ENCODE results near the gene FGF1.

The FGF1 gene

GRCh38 chr5:142549834-142550233 lies 136.1 kb downstream of the FGF1 start:
- Histone ChIP-seq H3K9ac (ENCODE audit: low read length) (no peak overlapping the region), H3K4me3 (ENCODE audit: low read length) (no peak overlapping the region), H3K9me3 (ENCODE audit: control insufficient read depth, low read length) (no peaks in the 10 kb centered on the region), H3K27me3 (ENCODE audit: control insufficient read depth, insufficient read depth, low read length) (no peaks in the 10 kb centered on the region), H3K4me1 (ENCODE audit: control insufficient read depth, insufficient read depth, low read length) (peaks cover 10% of the 10 kb centered on the region), H3K36me3 (ENCODE audit: control insufficient read depth, insufficient read depth, low read length) (no peaks in the 10 kb centered on the region)

GRCh38 chr5:142548739-142549275 lies 137.1 kb downstream of the FGF1 start:
- Histone ChIP-seq H3K36me3 (ENCODE audit: control insufficient read depth, insufficient read depth, low read length) (no peaks in the 10 kb centered on the region), H3K9me3 (ENCODE audit: control insufficient read depth, low read length) (no peaks in the 10 kb centered on the region), H3K9ac (ENCODE audit: low read length) (no peak overlapping the region), H3K4me3 (ENCODE audit: low read length) (no peak overlapping the region), H3K4me1 (ENCODE audit: control insufficient read depth, insufficient read depth, low read length) (peaks cover 10% of the 10 kb centered on the region), H3K27me3 (ENCODE audit: control insufficient read depth, insufficient read depth, low read length) (no peaks in the 10 kb centered on the region)

GRCh38 chr5:142547445-142548380 lies 138.2 kb downstream of the FGF1 start:
- Histone ChIP-seq H3K4me3 (ENCODE audit: low read length) (no peak overlapping the region), H3K27me3 (ENCODE audit: control insufficient read depth, insufficient read depth, low read length) (no peaks in the 10 kb centered on the region), H3K9me3 (ENCODE audit: control insufficient read depth, low read length) (no peaks in the 10 kb centered on the region), H3K4me1 (ENCODE audit: control insufficient read depth, insufficient read depth, low read length) (peaks cover 10% of the 10 kb centered on the region), H3K9ac (ENCODE audit: low read length) (no peak overlapping the region), H3K36me3 (ENCODE audit: control insufficient read depth, insufficient read depth, low read length) (no peaks in the 10 kb centered on the region)

GRCh38 chr5:142545650-142546322 lies 140.1 kb downstream of the FGF1 start:
- no peaks in the 10 kb centered on the region for H3K36me3 ChIP-seq (ENCODE audit: control insufficient read depth, insufficient read depth, low read length)
- no peaks in the 10 kb centered on the region for H3K9me3 ChIP-seq (ENCODE audit: control insufficient read depth, low read length)
- H3K4me1 ChIP-seq (ENCODE audit: control insufficient read depth, insufficient read depth, low read length) = no peaks in the 10 kb centered on the region
- H3K9ac ChIP-seq (ENCODE audit: low read length) = no peak overlapping the region
- no peaks in the 10 kb centered on the region for H3K27me3 ChIP-seq (ENCODE audit: control insufficient read depth, insufficient read depth, low read length)
- no peak overlapping the region for H3K4me3 ChIP-seq (ENCODE audit: low read length)

GRCh38 chr5:142544946-142545649 lies 140.8 kb downstream of the FGF1 start:
- Histone ChIP-seq H3K36me3 (ENCODE audit: control insufficient read depth, insufficient read depth, low read length) (no peaks in the 10 kb centered on the region), H3K4me1 (ENCODE audit: control insufficient read depth, insufficient read depth, low read length) (no peaks in the 10 kb centered on the region), H3K9ac (ENCODE audit: low read length) (no peak overlapping the region), H3K27me3 (ENCODE audit: control insufficient read depth, insufficient read depth, low read length) (no peaks in the 10 kb centered on the region), H3K9me3 (ENCODE audit: control insufficient read depth, low read length) (no peaks in the 10 kb centered on the region), H3K4me3 (ENCODE audit: low read length) (no peak overlapping the region)

- no peaks in the 10 kb centered on the region for H3K27me3 ChIP-seq (ENCODE audit: control insufficient read depth, insufficient read depth, low read length)
- H3K36me3 ChIP-seq (ENCODE audit: control insufficient read depth, insufficient read depth, low read length) = no peaks in the 10 kb centered on the region
- H3K4me1 ChIP-seq (ENCODE audit: control insufficient read depth, insufficient read depth, low read length) = no peaks in the 10 kb centered on the region
- no peak overlapping the region for H3K4me3 ChIP-seq (ENCODE audit: low read length)
- no peak overlapping the region for H3K9ac ChIP-seq (ENCODE audit: low read length)
- H3K9me3 ChIP-seq (ENCODE audit: control insufficient read depth, low read length) = no peaks in the 10 kb centered on the region
Observed at GRCh38 chr5:142544071-142544753, 141.7 kb downstream of the FGF1 start.

GRCh38 chr5:142542906-142543305 lies 143.0 kb downstream of the FGF1 start:
- Histone ChIP-seq H3K4me3 (ENCODE audit: low read length) (no peak overlapping the region), H3K9ac (ENCODE audit: low read length) (no peak overlapping the region), H3K4me1 (ENCODE audit: control insufficient read depth, insufficient read depth, low read length) (no peaks in the 10 kb centered on the region), H3K9me3 (ENCODE audit: control insufficient read depth, low read length) (no peaks in the 10 kb centered on the region), H3K36me3 (ENCODE audit: control insufficient read depth, insufficient read depth, low read length) (no peaks in the 10 kb centered on the region), H3K27me3 (ENCODE audit: control insufficient read depth, insufficient read depth, low read length) (no peaks in the 10 kb centered on the region)

Measured in mucosa of stomach (tissue), 1 donor.